Measurements from ENCODE around the gene SPNS3. TPM values are rescaled to one million over a fixed set of nuclear protein-coding genes. Genes with fewer than 3 reads are reported as not detected.

The SPNS3 gene
- total RNA-seq, 1 experiment from 2014 or later: 0.37 TPM

GRCh38 chr17:4426499-4427208 lies 7.1 kb upstream of the SPNS3 start (continued):
- no peak for TF ChIP-seq ATF3 (IDR thresholded peaks at IDR 0.05)
- no peak for TF ChIP-seq ZBTB33 (IDR thresholded peaks at IDR 0.05; ENCODE audit: extremely low read depth, insufficient replicate concordance, low read length)
- TF ChIP-seq ZNF274 (IDR thresholded peaks at IDR 0.05; ENCODE audit: low read depth, low read length): no peak
- no peak for TF ChIP-seq TCF7L2 (IDR thresholded peaks at IDR 0.05; ENCODE audit: borderline replicate concordance, extremely low read depth, insufficient read depth, insufficient read length)

- no peak for DNase-seq (ENCODE audit: low read depth, low spot score)
- Histone ChIP-seq H3K9ac (ENCODE audit: low read length) (no peak overlapping the region), H4K20me1 (ENCODE audit: insufficient read depth) (no peaks in the 10 kb centered on the region), H3K4me2 (ENCODE audit: low read length) (no peak overlapping the region), H3K9me3 (ENCODE audit: control insufficient read depth in 1 of 2, insufficient read depth in 1 of 2, low read depth in 1 of 2, low read length in 2 of 2) (no peaks in the 10 kb centered on the region), H2AFZ (ENCODE audit: low read depth, low read length, poor library complexity, severe bottlenecking) (no peak overlapping the region), H3K4me1 (ENCODE audit: control insufficient read depth in 1 of 2, insufficient read depth in 2 of 2, low read length in 2 of 2) (no peaks in the 10 kb centered on the region), H3K9me2 (ENCODE audit: insufficient read depth) (no peaks in the 10 kb centered on the region), H3K27me3 (ENCODE audit: insufficient read depth, low read length) (no peaks in the 10 kb centered on the region), H3K36me3 (ENCODE audit: control insufficient read depth in 1 of 2, insufficient read depth in 2 of 2, low read length in 2 of 2) (no peaks in the 10 kb centered on the region), H3K79me2 (ENCODE audit: insufficient read depth, low read length) (no peaks in the 10 kb centered on the region), H3K4me3 (replicated peaks in 1 of 2; ENCODE audit: low read depth in 1 of 2, low read length in 2 of 2) (no peak overlapping the region), H3K27ac (ENCODE audit: low read depth, low read length) (no peak overlapping the region)
- no peak for ATAC-seq
- CTCF ChIA-PET: no interaction called here
- RAD21 ChIA-PET (ENCODE audit: low non-redundant PET in 1 of 2, low total read pairs in 2 of 2, uncharacterized antibody in 2 of 2, unreplicated experiment in 2 of 2): no interaction called here
- no TSS peak for BruUV-seq (replicated peaks)
- intact Hi-C loops (cut with micrococcal nuclease): no loop called here
- POLR2A ChIA-PET: no interaction called here
- TF ChIP-seq ELF1 (IDR thresholded peaks at IDR 0.05; ENCODE audit: borderline replicate concordance, low read depth) (no peak), JUND (IDR thresholded peaks at IDR 0.05) (no peak), TCF7L2 (IDR thresholded peaks at IDR 0.05; ENCODE audit: borderline replicate concordance, extremely low read depth, insufficient read depth, insufficient read length) (no peak), FOSL1 (IDR thresholded peaks at IDR 0.05; ENCODE audit: low read depth) (no peak), POLR2AphosphoS5 (IDR thresholded peaks at IDR 0.05; ENCODE audit: low read depth, low read length) (no peak), ZBTB33 (IDR thresholded peaks at IDR 0.05; ENCODE audit: extremely low read depth, insufficient replicate concordance, low read length) (no peak), SRF (IDR thresholded peaks at IDR 0.05; ENCODE audit: low read depth) (no peak), ZFX (IDR thresholded peaks at IDR 0.05) (no peak), MAX (IDR thresholded peaks at IDR 0.05) (no peak), ZNF274 (IDR thresholded peaks at IDR 0.05; ENCODE audit: low read depth, low read length) (no peak), CEBPB (IDR thresholded peaks at IDR 0.05; ENCODE audit: low read depth) (no peak), SIN3A (IDR thresholded peaks at IDR 0.05; ENCODE audit: low read depth) (no peak), YY1 (IDR thresholded peaks at IDR 0.05; ENCODE audit: extremely low read depth, insufficient replicate concordance, low read depth, low read length) (no peak), EZH2phosphoT487 (IDR thresholded peaks at IDR 0.05; ENCODE audit: borderline replicate concordance) (no peak), ATF3 (IDR thresholded peaks at IDR 0.05) (no peak)
Observed at GRCh38 chr17:4427505-4427904, 6.2 kb upstream of the SPNS3 start.

All from HCT116 (cell line).